Naive thymus-derived CD8-positive, alpha-beta T cell (primary cell): ENCODE measurements around the gene DNAL1. TPM values are rescaled to one million over a fixed set of nuclear protein-coding genes. Genes with fewer than 3 reads are reported as not detected.

ENCODE experiments used
- ATAC-seq, 2 donors: fragments of 150-1000 bp; cut with Tn5 transposase in 1 of 2; sonication (Bioruptor Pico), chemical (Tn5 transposase) in 1 of 2; 1 replicate in 1 of 2; 2 replicates in 1 of 2; pipeline ENCODE4 v1.10.0; 2021; ENCODE audit warnings: mild to moderate bottlenecking in 2 of 2, moderate library complexity in 2 of 2
- POLR2A ChIA-PET: fragments of 350-600 bp; sonication (Branson Sonifier 250); formaldehyde crosslinking; loops from one replicate; lab custom pipeline; 2021; ENCODE audit warnings: antibody characterized with exemption; lab: Charles Lee
- DNase-seq, 10 donors: peaks; one replicate each; pipeline versions ENCODE4 v3.0.0 to v3.0.0-alpha.2; 2020 to 2022
- H3K27ac Mint-ChIP-seq, 10 donors: one replicate each; pipeline ENCODE4 v1.8.0; 2020 to 2022; ENCODE audit warnings: mild to moderate bottlenecking in 10 of 10, mixed read lengths in 10 of 10, moderate library complexity in 4 of 10, inconsistent platforms in 1 of 10
- H3K27me3 Mint-ChIP-seq, 5 donors: one replicate each; pipeline ENCODE4 v1.8.0; 2021 to 2022; ENCODE audit warnings: mixed read lengths in 5 of 5
- H3K36me3 Mint-ChIP-seq, 3 donors: one replicate each; pipeline ENCODE4 v1.8.0; 2020 to 2022; ENCODE audit warnings: mixed read lengths in 3 of 3, mild to moderate bottlenecking in 2 of 3, inconsistent platforms in 1 of 3
- H3K4me1 Mint-ChIP-seq, 4 donors: one replicate each; pipeline ENCODE4 v1.8.0; 2021 to 2022; ENCODE audit warnings: mixed read lengths in 4 of 4
- H3K4me3 Mint-ChIP-seq, 10 donors: one replicate each; pipeline ENCODE4 v1.8.0; 2020 to 2022; ENCODE audit warnings: mild to moderate bottlenecking in 10 of 10, mixed read lengths in 10 of 10, moderate library complexity in 6 of 10, inconsistent platforms in 1 of 10
- H3K9me3 Mint-ChIP-seq, 9 donors: one replicate each; pipeline ENCODE4 v1.8.0; 2020 to 2022; ENCODE audit warnings: mixed read lengths in 9 of 9, mild to moderate bottlenecking in 3 of 9, inconsistent platforms in 1 of 9, moderate library complexity in 1 of 9
- polyA plus RNA-seq, 3 donors: library from polyadenylated mRNA; unstranded; fragments of 300-500 nt; fragmentation: Illumina TruSeq; gene quantifications; one replicate each; pipeline ENCODE4 v1.2.3, GENCODE V29; 2021
- total RNA-seq, 8 experiments: library from RNA in 2 of 8; stranded (reverse) in 2 of 8; gene quantifications; one replicate each; pipeline ENCODE4 v1.2.3 and lab custom pipeline; 2021 to 2026

Gene DNAL1
- total and polyA plus RNA-seq, 5 experiments from 2014 or later: 4.5 to 8.9 (median 7.0) TPM

GRCh38 chr14:73749706-73750530 is 105.1 kb downstream of the DNAL1 start:
- DNase-seq (no peak), ATAC-seq (no peak)
- H3K4me1 Mint-ChIP-seq: peaks cover 51 to 100% (median 99%) of the 10 kb centered on the region in 4 donors
- peak overlapping the region in 7 of 10 donors; percentile 24 to 65 (median 54) for H3K4me3 Mint-ChIP-seq
- H3K9me3 Mint-ChIP-seq: no peaks in the 10 kb centered on the region
- POLR2A ChIA-PET: interaction anchor here (1.2 to 14.3 kb wide), 6 partner anchors 8 to 39 kb away, joined by 3 to 387 read pairs (median 30); a partner anchor contains a TSS
- H3K27ac Mint-ChIP-seq: peak overlapping the region in 8 of 10 donors; percentile 60 to 99 (median 90)
- H3K36me3 Mint-ChIP-seq: peaks cover 0 to 3% (median 0%) of the 10 kb centered on the region in 3 donors
- H3K27me3 Mint-ChIP-seq: no peaks in the 10 kb centered on the region

- H3K4me3 Mint-ChIP-seq: peak overlapping the region in 8 of 10 donors; percentile 7 to 84 (median 45)
- ATAC-seq (no peak), DNase-seq (no peak)
- no peaks in the 10 kb centered on the region for H3K9me3 Mint-ChIP-seq
- H3K27me3 Mint-ChIP-seq: no peaks in the 10 kb centered on the region
- peak overlapping the region in 9 of 10 donors; percentile 87 to 99 (median 99) for H3K27ac Mint-ChIP-seq
- peaks cover 0 to 3% (median 0%) of the 10 kb centered on the region in 3 donors for H3K36me3 Mint-ChIP-seq
- POLR2A ChIA-PET: interaction anchor here (1.3 to 14.3 kb wide), 4 partner anchors 8 to 38 kb away, joined by 3 to 387 read pairs (median 192); a partner anchor contains a TSS
- H3K4me1 Mint-ChIP-seq: peaks cover 52 to 100% (median 99%) of the 10 kb centered on the region in 4 donors
Measured at GRCh38 chr14:73750531-73750901, 105.7 kb downstream of the DNAL1 start.

GRCh38 chr14:73751157-73751691 is 106.4 kb downstream of the DNAL1 start:
- peaks cover 0 to 3% (median 0%) of the 10 kb centered on the region in 3 donors for H3K36me3 Mint-ChIP-seq
- no peak for DNase-seq

DNA sequence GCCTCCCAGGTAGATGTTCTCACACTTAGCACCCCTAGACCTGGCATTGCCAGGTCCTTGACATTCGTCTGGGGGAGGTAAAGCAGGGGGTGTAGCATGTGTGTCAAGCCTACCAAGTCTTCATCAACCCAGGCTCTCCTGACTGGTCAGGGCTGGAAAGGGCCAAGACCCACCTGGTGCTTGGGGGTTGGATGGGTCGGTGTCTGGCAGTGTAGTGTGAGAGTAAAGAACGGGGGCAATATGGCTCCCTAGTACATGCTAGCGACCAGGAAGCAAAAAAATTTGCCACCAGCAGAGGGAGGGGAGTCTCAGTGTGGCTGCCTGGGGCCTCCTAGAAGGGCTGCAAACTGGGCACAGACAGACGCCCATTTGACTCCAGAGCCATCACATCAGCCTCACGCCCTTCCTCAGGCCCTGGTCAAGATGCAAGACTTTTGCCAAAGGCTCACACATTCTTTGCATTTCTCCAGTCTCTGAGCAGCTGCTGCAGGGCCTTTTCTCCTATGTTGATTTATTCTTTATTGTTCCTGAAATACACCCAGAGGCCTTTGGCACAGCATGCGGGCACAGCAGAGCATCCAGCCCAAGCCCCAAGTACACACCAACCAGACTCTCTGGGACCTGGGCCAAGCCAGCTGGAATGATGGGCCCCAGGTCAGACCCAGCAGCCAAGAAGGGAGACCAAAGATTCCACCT is 107.7 kb downstream of the DNAL1 start:
- Mint-ChIP-seq H3K9me3 (no peaks in the 10 kb centered on the region), H3K27me3 (no peaks in the 10 kb centered on the region), H3K4me3 (peak overlapping the region; percentile 65 to 91 (median 84)), H3K27ac (peak overlapping the region; percentile 92 to 99 (median 99)), H3K4me1 (peaks cover 60 to 100% (median 98%) of the 10 kb centered on the region in 4 donors), H3K36me3 (no peaks in the 10 kb centered on the region)
- POLR2A ChIA-PET: interaction anchor here (0.5 to 14.3 kb wide), 8 partner anchors 10 to 105 kb away, joined by 3 to 387 read pairs (median 14); no protein-coding TSS in a partner anchor
- ATAC-seq (peak; percentile 46 to 54), DNase-seq (peak in 8 of 10 donors; percentile 41 to 80 (median 57))

More at GRCh38 chr14:73751157-73751691, 106.4 kb downstream of the DNAL1 start:
- Mint-ChIP-seq H3K4me1 (peaks cover 56 to 100% (median 99%) of the 10 kb centered on the region in 4 donors), H3K9me3 (no peaks in the 10 kb centered on the region), H3K4me3 (peak overlapping the region in 9 of 10 donors; percentile 42 to 84 (median 52)), H3K27ac (peak overlapping the region; percentile 87 to 99 (median 99)), H3K27me3 (no peaks in the 10 kb centered on the region)
- ATAC-seq: peak in 1 of 2 donors; percentile 13
- POLR2A ChIA-PET: interaction anchor here (1.2 to 14.3 kb wide), 4 partner anchors 8 to 37 kb away, joined by 5 to 387 read pairs (median 192); a partner anchor contains a TSS

Other genes with a start within 250 kb of the DNAL1 start
- 10 to 100 TPM; 46.8 to 51.2 TPM for gene NUMB, start 186.4 kb upstream of the DNAL1 start, total RNA-seq
- 10 to 100 TPM; 24.5 to 34.7 (median 30.6) TPM for gene NUMB, start 186.4 kb upstream of the DNAL1 start, polyA plus RNA-seq
- gene RIOX1, start 154.1 kb upstream of the DNAL1 start, total RNA-seq: 10 to 100 TPM; 36.1 to 38.2 TPM
- 10 to 100 TPM; 26.4 to 35.9 (median 29.4) TPM for gene RIOX1, start 154.1 kb upstream of the DNAL1 start, polyA plus RNA-seq
- gene ACOT1, start 107.8 kb upstream of the DNAL1 start, total RNA-seq: 1 to 10 TPM; 1.3 to 1.5 TPM
- gene ACOT1, start 107.8 kb upstream of the DNAL1 start, polyA plus RNA-seq: 1 to 10 TPM; 1.5 to 3.4 (median 2.5) TPM
- gene HEATR4, start 86.0 kb upstream of the DNAL1 start, total RNA-seq: not detected
- under 1 TPM in 2 of 3 donors, not detected in 1; 0.22 to 0.46 TPM for gene HEATR4, start 86.0 kb upstream of the DNAL1 start, polyA plus RNA-seq
- gene ACOT2, start 75.8 kb upstream of the DNAL1 start, total RNA-seq: 10 to 100 TPM; 11.2 to 11.5 TPM
- gene ACOT2, start 75.8 kb upstream of the DNAL1 start, polyA plus RNA-seq: 10 to 100 TPM; 25.0 to 29.8 (median 26.9) TPM
- gene ACOT4, start 53.1 kb upstream of the DNAL1 start, total RNA-seq: 1 to 10 TPM in 1 of 2 experiments, under 1 TPM in 1; 0.99 to 1.3 TPM
- 1 to 10 TPM; 1.9 to 4.0 (median 2.7) TPM for gene ACOT4, start 53.1 kb upstream of the DNAL1 start, polyA plus RNA-seq
- not detected for gene ACOT6, start 32.5 kb upstream of the DNAL1 start, total RNA-seq
- not detected for gene ACOT6, start 32.5 kb upstream of the DNAL1 start, polyA plus RNA-seq
- gene PNMA1, start 69.4 kb downstream of the DNAL1 start, total RNA-seq: 10 to 100 TPM; 40.0 to 43.4 TPM
- 10 to 100 TPM; 31.6 to 37.2 (median 37.2) TPM for gene PNMA1, start 69.4 kb downstream of the DNAL1 start, polyA plus RNA-seq
- gene PTGR2, start 206.8 kb downstream of the DNAL1 start, total RNA-seq: 1 to 10 TPM; 8.7 to 9.4 TPM
- 1 to 10 TPM; 4.4 to 5.9 (median 5.1) TPM for gene PTGR2, start 206.8 kb downstream of the DNAL1 start, polyA plus RNA-seq
- gene ZNF410, start 241.9 kb downstream of the DNAL1 start, total RNA-seq: 10 to 100 TPM; 50.6 to 56.9 TPM
- gene ZNF410, start 241.9 kb downstream of the DNAL1 start, polyA plus RNA-seq: 10 to 100 TPM; 50.6 to 64.8 (median 50.8) TPM